Thymus (tissue), 11 donors: Measurements from ENCODE around the gene KAT7. TPM values are rescaled to one million over a fixed set of nuclear protein-coding genes. Genes with fewer than 3 reads are reported as not detected.

ENCODE experiments used
- DNase-seq, 9 donors: peaks; one replicate each; pipeline ENCODE4 v3.0.0-alpha.2; 2013; ENCODE audit warnings: low spot score in 9 of 9, low read depth in 6 of 9, missing footprints in 1 of 9
- H3K27ac ChIP-seq, 2 donors: one replicate each; pipeline ENCODE4 v1.5.1; 2013; ENCODE audit warnings: control low read depth in 1 of 2, low read depth in 1 of 2, low read length in 1 of 2, mild to moderate bottlenecking in 1 of 2, moderate library complexity in 1 of 2
- H3K27me3 ChIP-seq, 2 donors: one replicate each; pipeline ENCODE4 v1.5.1; 2013; ENCODE audit warnings: low read length in 1 of 2; ENCODE audit not compliant: control insufficient read depth in 2 of 2, insufficient read depth in 1 of 2
- H3K36me3 ChIP-seq, 2 donors: one replicate each; pipeline ENCODE4 v1.5.1; 2013; ENCODE audit warnings: low read length in 1 of 2, mild to moderate bottlenecking in 1 of 2, moderate library complexity in 1 of 2; ENCODE audit not compliant: control insufficient read depth in 2 of 2, insufficient read depth in 2 of 2
- H3K4me1 ChIP-seq, 2 donors: one replicate each; pipeline ENCODE4 v1.5.1; 2013; ENCODE audit warnings: low read length in 2 of 2; ENCODE audit not compliant: control insufficient read depth in 2 of 2, insufficient read depth in 2 of 2
- H3K4me3 ChIP-seq, 2 donors: one replicate each; pipeline ENCODE4 v1.5.1; 2013; ENCODE audit warnings: low read length in 2 of 2, control low read depth in 1 of 2, mild to moderate bottlenecking in 1 of 2
- H3K9me3 ChIP-seq, 2 donors: one replicate each; pipeline ENCODE4 v1.5.1; 2013; ENCODE audit warnings: low read length in 1 of 2, mild to moderate bottlenecking in 1 of 2; ENCODE audit not compliant: control insufficient read depth in 2 of 2, insufficient read depth in 1 of 2
- WGBS: extraction: QIAGEN DNeasy Blood & Tissue Kit; methylation state at CpG from one replicate; pipeline ENCODE4 v1.1.7; 2013; 5-methylcytosine and 5-hydroxymethylcytosine counted together
- polyA plus RNA-seq: library from polyadenylated mRNA; stranded (reverse); fragments of 200-250 nt; gene quantifications from one replicate; pipeline ENCODE4 v1.2.3, GENCODE V29; 2013
- total RNA-seq: library from RNA; stranded (reverse); fragments of 120-200 nt; gene quantifications from one replicate; pipeline ENCODE4 v1.2.4, GENCODE V29; 2013
- donor health status: healthy.

Gene KAT7
- total and polyA plus RNA-seq, 2 donors = 14.2 to 28.9 TPM

- Histone ChIP-seq H3K27ac (no peak overlapping the region), H3K9me3 (no peaks in the 10 kb centered on the region), H3K4me3 (no peak overlapping the region), H3K36me3 (no peaks in the 10 kb centered on the region), H3K4me1 (no peaks in the 10 kb centered on the region), H3K27me3 (peaks cover 8 to 54% of the 10 kb centered on the region in 2 donors)
- WGBS = 70% methylated on average over 1 of the region's 1 CpG
- DNase-seq = no peak
These were observed 77.5 kb downstream of the KAT7 start for GRCh38 chr17:49866019-49866380.

DNA sequence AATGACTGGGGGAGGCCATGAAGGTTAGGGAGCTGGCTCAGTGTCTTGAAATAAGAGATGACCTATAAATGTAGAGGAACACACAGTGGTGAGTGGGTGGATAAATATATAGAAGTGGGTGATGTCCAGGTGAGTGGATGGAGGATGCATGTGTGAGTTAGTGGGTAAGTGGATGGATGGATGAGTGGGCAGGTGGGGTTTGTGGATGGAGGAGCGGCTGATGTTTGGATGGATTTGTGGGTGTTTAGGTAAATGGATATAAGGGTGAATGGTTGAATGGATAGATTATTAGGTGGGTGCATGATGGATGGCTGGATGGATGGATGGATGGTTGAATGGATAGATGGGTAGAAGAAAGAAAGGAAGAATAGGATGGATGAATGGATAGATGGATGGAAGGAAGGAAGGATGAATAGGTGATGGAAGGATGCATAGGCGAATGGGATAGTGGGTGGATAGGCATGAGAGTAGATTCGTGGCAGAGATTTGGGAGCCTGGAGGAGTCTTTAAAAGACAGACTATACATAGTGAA, 78.5 kb downstream of the KAT7 start:
- H3K27ac ChIP-seq = no peak overlapping the region
- H3K36me3 ChIP-seq = no peaks in the 10 kb centered on the region
- H3K9me3 ChIP-seq = no peaks in the 10 kb centered on the region
- DNase-seq = no peak
- 84% methylated on average over 3 of the region's 3 CpGs for WGBS
- H3K4me3 ChIP-seq = no peak overlapping the region
- H3K27me3 ChIP-seq = peaks cover 3 to 50% of the 10 kb centered on the region in 2 donors
- H3K4me1 ChIP-seq = no peaks in the 10 kb centered on the region

- no peaks in the 10 kb centered on the region for H3K9me3 ChIP-seq
- no peaks in the 10 kb centered on the region for H3K36me3 ChIP-seq
- WGBS = 57% methylated on average over 1 of the region's 1 CpG
- no peak for DNase-seq
- peaks cover 4 to 11% of the 10 kb centered on the region in 2 donors for H3K4me1 ChIP-seq
- no peak overlapping the region for H3K27ac ChIP-seq
- no peak overlapping the region for H3K4me3 ChIP-seq
- H3K27me3 ChIP-seq = peaks cover 3 to 36% of the 10 kb centered on the region in 2 donors
These were observed 80.5 kb downstream of the KAT7 start for GRCh38 chr17:49869038-49869374.

DNA sequence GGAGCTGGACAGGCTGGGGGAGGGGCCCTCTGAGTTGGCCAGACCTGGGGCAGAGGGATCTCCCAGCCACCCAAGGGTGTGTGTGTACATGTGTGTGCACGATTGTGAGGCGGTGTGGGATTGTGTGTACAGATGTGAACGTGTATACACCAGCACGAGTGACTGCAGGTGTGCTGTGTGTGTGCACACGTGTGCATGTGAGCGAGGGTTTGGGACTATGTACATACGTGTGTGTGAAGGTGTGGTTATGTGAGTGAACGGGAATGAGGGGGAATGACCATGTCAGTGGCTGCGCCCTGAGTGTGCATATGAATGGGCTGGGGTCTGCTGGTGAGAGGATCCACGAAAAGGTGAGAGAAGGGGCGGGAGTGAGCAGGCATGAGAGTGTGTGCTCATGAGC, 81.8 kb downstream of the KAT7 start:
- H3K27ac ChIP-seq = no peak overlapping the region
- H3K9me3 ChIP-seq = no peaks in the 10 kb centered on the region
- H3K27me3 ChIP-seq = peaks cover 3 to 40% of the 10 kb centered on the region in 2 donors
- H3K4me3 ChIP-seq = no peak overlapping the region
- H3K4me1 ChIP-seq = peaks cover 4 to 11% of the 10 kb centered on the region in 2 donors
- H3K36me3 ChIP-seq = no peaks in the 10 kb centered on the region
- 91% methylated on average over 11 of the region's 11 CpGs for WGBS
- no peak for DNase-seq

DNA sequence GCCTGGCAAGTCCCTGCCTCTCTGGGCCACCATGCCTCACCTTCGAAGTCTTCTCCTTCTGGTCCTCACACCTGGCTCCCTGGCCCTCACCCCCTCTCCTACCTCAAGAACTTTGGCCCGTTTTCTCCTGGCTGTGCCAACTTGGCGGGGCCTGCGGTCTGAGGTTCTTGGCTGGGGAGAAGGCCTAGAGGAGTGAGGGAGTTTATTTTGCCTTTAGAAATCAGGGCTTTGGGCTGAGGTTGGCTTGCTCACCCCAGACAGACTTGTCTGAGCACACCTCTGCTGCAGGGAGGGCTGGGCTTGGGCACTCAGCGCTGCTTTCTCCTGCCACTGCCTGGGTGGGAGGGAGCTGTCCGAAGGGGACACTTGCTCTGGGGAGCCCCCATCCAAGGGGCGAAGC, 82.7 kb downstream of the KAT7 start:
- Histone ChIP-seq H3K27ac (no peak overlapping the region), H3K36me3 (no peaks in the 10 kb centered on the region), H3K4me3 (no peak overlapping the region), H3K4me1 (peaks cover 4 to 11% of the 10 kb centered on the region in 2 donors), H3K9me3 (no peaks in the 10 kb centered on the region), H3K27me3 (peaks cover 6 to 46% of the 10 kb centered on the region in 2 donors)
- DNase-seq = no peak
- WGBS = 92% methylated on average over 7 of the region's 7 CpGs

GRCh38 chr17:49872754-49873377, 84.4 kb downstream of the KAT7 start:
- WGBS = 74% methylated on average over 6 of the region's 6 CpGs
- Histone ChIP-seq H3K27ac (no peak overlapping the region), H3K36me3 (no peaks in the 10 kb centered on the region), H3K4me3 (no peak overlapping the region), H3K27me3 (peaks cover 6 to 56% of the 10 kb centered on the region in 2 donors), H3K9me3 (no peaks in the 10 kb centered on the region), H3K4me1 (peaks cover 4 to 11% of the 10 kb centered on the region in 2 donors)
- peak in 1 of 9 donors; percentile 36 for DNase-seq

- no peaks in the 10 kb centered on the region for H3K36me3 ChIP-seq
- 84% methylated on average over 6 of the region's 6 CpGs for WGBS
- H3K4me3 ChIP-seq = no peak overlapping the region
- no peak overlapping the region for H3K27ac ChIP-seq
- no peaks in the 10 kb centered on the region for H3K9me3 ChIP-seq
- peaks cover 4 to 11% of the 10 kb centered on the region in 2 donors for H3K4me1 ChIP-seq
- DNase-seq = no peak
- H3K27me3 ChIP-seq = peaks cover 10 to 56% of the 10 kb centered on the region in 2 donors
These were observed 85.0 kb downstream of the KAT7 start for GRCh38 chr17:49873466-49873865.

DNA sequence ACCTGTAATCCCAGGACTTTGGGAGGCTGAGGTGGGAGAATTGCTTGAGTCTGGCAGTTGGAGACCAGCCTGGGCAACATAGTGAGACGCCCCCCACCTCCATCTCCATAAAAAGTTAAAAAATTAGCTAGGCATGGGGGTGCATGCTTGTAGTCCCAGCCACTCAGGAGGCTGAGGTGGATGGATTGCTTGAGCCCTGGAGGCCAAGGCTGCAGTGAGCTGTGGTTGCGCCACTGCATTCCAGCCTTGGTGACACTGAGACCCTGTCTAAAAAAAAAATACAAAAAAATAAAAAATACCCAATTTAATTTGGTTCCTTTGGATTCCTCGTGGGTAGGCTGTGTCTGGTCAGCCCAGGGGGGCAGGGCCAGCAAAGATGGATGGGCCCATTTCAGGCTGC, 85.4 kb downstream of the KAT7 start:
- no peak overlapping the region for H3K4me3 ChIP-seq
- no peaks in the 10 kb centered on the region for H3K9me3 ChIP-seq
- peaks cover 4 to 11% of the 10 kb centered on the region in 2 donors for H3K4me1 ChIP-seq
- H3K27me3 ChIP-seq = peaks cover 11 to 59% of the 10 kb centered on the region in 2 donors
- WGBS = 88% methylated on average over 3 of the region's 3 CpGs
- no peak overlapping the region for H3K27ac ChIP-seq
- no peaks in the 10 kb centered on the region for H3K36me3 ChIP-seq
- DNase-seq = no peak

- Histone ChIP-seq H3K36me3 (no peaks in the 10 kb centered on the region), H3K27me3 (peaks cover 18 to 64% of the 10 kb centered on the region in 2 donors), H3K4me1 (peaks cover 4 to 11% of the 10 kb centered on the region in 2 donors), H3K4me3 (no peak overlapping the region), H3K27ac (no peak overlapping the region), H3K9me3 (no peaks in the 10 kb centered on the region)
- no peak for DNase-seq
- WGBS = 98% methylated on average over 2 of the region's 2 CpGs
These were observed 86.4 kb downstream of the KAT7 start for GRCh38 chr17:49874911-49875310.
